K562 (cell line): ENCODE measurements around the gene EXTL1.

Source experiments
- ATF6 ChIP-seq: sonication (generic); formaldehyde crosslinking; IDR thresholded peaks from 2 replicates; pipeline ENCODE4 v1.4.0; 2020; ENCODE audit warnings: mild to moderate bottlenecking, missing genetic modification reagents
- BCL6 ChIP-seq: fragments of 250-450 bp; sonication (Bioruptor Pico); IDR thresholded peaks from 2 replicates; pipeline ENCODE4 v1.4.0; 2020
- EP300 ChIP-seq: IDR thresholded peaks from 2 replicates; pipeline ENCODE4 v1.6.1; 2012; ENCODE audit warnings: low read length, improper control_type of control experiment
- EZH2 ChIP-seq: IDR thresholded peaks from 2 replicates; pipeline ENCODE4 v1.6.1; 2012; ENCODE audit warnings: low read depth, mild to moderate bottlenecking, inconsistent platforms, low read length, borderline replicate concordance
- HNRNPK ChIP-seq: fragments of 200-400 bp; formaldehyde crosslinking; IDR thresholded peaks from one replicate; pipeline ENCODE4 v1.6.1; 2018; ENCODE audit warnings: mild to moderate bottlenecking, low read depth, low read length; ENCODE audit not compliant: poor library complexity, severe bottlenecking
- NKRF ChIP-seq: fragments of 450-650 bp; IDR thresholded peaks from 2 replicates; pipeline ENCODE4 v1.6.1; 2016; ENCODE audit warnings: borderline replicate concordance
- POLR2AphosphoS2 ChIP-seq: IDR thresholded peaks from 2 replicates; pipeline ENCODE4 v1.6.1; 2012; ENCODE audit warnings: low read length, improper control_type of control experiment
- TAF1 ChIP-seq: IDR thresholded peaks from 2 replicates; pipeline ENCODE4 v1.6.1; 2011; ENCODE audit warnings: mild to moderate bottlenecking, low read length, moderate library complexity; ENCODE audit not compliant: insufficient read depth, control insufficient read depth, severe bottlenecking; ENCODE audit errors: extremely low read depth
- THAP7 ChIP-seq: fragments of 250-450 bp; sonication (Bioruptor Pico); IDR thresholded peaks from 2 replicates; pipeline ENCODE4 v1.5.0; 2021
- ZNF224 ChIP-seq: sonication (generic); formaldehyde crosslinking; IDR thresholded peaks from 2 replicates; pipeline ENCODE4 v1.8.0; 2022; ENCODE audit warnings: mild to moderate bottlenecking, missing genetic modification reagents
- TF ChIP-seq, protein P1 (sequence below), 3 experiments: IDR thresholded peaks in 2 of 3; conservative IDR thresholded peaks in 1 of 3; 2 replicates each; pipeline ENCODE4 v1.5.1; 2011 to 2012; ENCODE audit warnings: low read length in 3 of 3, mild to moderate bottlenecking in 3 of 3, control low read depth in 2 of 3, improper control_type of control experiment in 1 of 3, inconsistent platforms in 1 of 3, low read depth in 1 of 3, mixed read lengths in 1 of 3, moderate library complexity in 1 of 3; ENCODE audit not compliant: insufficient read depth in 2 of 3
- TF ChIP-seq, protein P2 (sequence below): sonication (generic); formaldehyde crosslinking; IDR thresholded peaks from 2 replicates; pipeline ENCODE4 v1.8.0; 2022; ENCODE audit warnings: mild to moderate bottlenecking, missing genetic modification reagents

- TF ChIP-seq NKRF (no peak), HNRNPK (no peak), EZH2 (no peak), THAP7 (no peak), POLR2AphosphoS2 (no peak), BCL6 (CRISPR knock-in tag) (no peak), ZNF224 (CRISPR knock-in tag) (no peak), ATF6 (CRISPR knock-in tag) (no peak), EP300 (no peak), TAF1 (no peak)
- TF ChIP-seq, protein P1, sequence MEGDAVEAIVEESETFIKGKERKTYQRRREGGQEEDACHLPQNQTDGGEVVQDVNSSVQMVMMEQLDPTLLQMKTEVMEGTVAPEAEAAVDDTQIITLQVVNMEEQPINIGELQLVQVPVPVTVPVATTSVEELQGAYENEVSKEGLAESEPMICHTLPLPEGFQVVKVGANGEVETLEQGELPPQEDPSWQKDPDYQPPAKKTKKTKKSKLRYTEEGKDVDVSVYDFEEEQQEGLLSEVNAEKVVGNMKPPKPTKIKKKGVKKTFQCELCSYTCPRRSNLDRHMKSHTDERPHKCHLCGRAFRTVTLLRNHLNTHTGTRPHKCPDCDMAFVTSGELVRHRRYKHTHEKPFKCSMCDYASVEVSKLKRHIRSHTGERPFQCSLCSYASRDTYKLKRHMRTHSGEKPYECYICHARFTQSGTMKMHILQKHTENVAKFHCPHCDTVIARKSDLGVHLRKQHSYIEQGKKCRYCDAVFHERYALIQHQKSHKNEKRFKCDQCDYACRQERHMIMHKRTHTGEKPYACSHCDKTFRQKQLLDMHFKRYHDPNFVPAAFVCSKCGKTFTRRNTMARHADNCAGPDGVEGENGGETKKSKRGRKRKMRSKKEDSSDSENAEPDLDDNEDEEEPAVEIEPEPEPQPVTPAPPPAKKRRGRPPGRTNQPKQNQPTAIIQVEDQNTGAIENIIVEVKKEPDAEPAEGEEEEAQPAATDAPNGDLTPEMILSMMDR (IDR thresholded peaks at IDR 0.05 in 2 of 3, conservative IDR thresholded peaks at IDR 0.05 in 1 of 3; ENCODE audit: insufficient read depth in 2 of 3, low read depth in 1 of 3, low read length in 3 of 3): no peak
- TF ChIP-seq, protein P2, sequence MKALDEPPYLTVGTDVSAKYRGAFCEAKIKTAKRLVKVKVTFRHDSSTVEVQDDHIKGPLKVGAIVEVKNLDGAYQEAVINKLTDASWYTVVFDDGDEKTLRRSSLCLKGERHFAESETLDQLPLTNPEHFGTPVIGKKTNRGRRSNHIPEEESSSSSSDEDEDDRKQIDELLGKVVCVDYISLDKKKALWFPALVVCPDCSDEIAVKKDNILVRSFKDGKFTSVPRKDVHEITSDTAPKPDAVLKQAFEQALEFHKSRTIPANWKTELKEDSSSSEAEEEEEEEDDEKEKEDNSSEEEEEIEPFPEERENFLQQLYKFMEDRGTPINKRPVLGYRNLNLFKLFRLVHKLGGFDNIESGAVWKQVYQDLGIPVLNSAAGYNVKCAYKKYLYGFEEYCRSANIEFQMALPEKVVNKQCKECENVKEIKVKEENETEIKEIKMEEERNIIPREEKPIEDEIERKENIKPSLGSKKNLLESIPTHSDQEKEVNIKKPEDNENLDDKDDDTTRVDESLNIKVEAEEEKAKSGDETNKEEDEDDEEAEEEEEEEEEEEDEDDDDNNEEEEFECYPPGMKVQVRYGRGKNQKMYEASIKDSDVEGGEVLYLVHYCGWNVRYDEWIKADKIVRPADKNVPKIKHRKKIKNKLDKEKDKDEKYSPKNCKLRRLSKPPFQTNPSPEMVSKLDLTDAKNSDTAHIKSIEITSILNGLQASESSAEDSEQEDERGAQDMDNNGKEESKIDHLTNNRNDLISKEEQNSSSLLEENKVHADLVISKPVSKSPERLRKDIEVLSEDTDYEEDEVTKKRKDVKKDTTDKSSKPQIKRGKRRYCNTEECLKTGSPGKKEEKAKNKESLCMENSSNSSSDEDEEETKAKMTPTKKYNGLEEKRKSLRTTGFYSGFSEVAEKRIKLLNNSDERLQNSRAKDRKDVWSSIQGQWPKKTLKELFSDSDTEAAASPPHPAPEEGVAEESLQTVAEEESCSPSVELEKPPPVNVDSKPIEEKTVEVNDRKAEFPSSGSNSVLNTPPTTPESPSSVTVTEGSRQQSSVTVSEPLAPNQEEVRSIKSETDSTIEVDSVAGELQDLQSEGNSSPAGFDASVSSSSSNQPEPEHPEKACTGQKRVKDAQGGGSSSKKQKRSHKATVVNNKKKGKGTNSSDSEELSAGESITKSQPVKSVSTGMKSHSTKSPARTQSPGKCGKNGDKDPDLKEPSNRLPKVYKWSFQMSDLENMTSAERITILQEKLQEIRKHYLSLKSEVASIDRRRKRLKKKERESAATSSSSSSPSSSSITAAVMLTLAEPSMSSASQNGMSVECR: no peak
These were observed 4.5 kb upstream of the EXTL1 start for GRCh38 chr1:26016953-26017545.
